Measurements from ENCODE around the gene PDLIM4.

PDLIM4 gene

GRCh38 chr5:132313961-132314432, 56.5 kb downstream of the PDLIM4 start:
- peak; percentile 90 for DNase-seq

DNA sequence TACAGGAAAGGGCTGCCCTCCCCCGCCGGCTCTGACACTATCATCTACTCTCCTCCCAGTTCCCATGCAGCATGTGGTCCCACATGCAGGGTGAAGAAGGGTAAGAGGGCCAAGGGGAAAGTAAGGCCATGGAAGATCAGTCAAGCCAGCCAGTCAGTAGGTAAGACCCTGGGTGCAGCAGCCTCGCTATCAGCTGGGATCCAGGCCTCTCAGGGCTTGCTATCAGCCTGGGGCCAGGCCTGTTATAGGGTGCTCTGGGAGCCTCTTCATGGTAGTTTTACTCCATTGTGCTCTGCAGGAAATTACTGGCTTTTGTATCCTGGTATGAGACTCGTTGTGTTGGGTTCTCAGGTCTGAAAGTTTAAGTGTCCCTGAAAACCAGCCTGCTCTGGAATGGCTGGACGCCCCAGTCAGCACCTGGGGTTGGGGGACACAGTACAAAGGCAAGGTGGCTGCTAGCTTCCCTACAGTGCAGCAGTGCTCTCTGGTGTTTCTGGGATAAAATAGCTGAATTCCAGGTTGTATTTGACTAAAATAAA, 58.1 kb downstream of the PDLIM4 start:
- DNase-seq = peak; percentile 93

GRCh38 chr5:132319975-132320374, 62.5 kb downstream of the PDLIM4 start:
- DNase-seq = no peak

DNA sequence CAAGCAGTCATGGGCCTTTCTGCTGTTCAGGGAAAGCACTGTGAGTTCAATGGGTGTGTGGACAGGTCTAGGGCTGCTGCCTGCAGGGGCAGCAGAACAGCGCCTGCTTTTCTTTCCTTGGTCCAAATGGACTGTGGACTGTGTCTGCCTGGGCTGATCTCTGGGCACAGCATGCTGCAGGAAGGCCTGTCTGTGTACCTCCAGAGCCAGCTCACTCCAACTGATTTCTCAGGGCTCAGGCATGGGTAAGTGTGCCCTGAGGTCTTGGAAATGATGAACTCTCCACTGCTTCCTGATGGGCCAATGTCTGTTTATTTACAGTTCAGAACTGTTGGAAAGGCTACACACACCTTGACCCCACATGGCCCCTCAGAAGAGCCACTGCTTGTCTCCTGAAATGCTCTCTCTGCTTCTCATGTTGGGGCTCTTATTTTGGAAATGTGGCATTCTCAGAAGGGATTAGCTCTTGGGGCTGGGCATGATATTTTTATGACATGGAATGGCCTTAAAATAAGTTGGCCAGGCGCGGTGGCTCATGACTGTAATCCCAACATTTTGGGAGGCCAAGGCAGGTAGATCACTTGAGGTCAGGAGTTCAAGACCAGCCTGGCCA, 63.7 kb downstream of the PDLIM4 start:
- no peak for DNase-seq

- no peak for DNase-seq
Observed at GRCh38 chr5:132322266-132322665, 64.8 kb downstream of the PDLIM4 start.

All from hematopoietic multipotent progenitor cell treated with erythropoietin and hydrocortisone succinate and interleukin-3 and kit ligand, for 6 days (in vitro differentiated cells).